ENCODE results near the gene CCDC82.
"Not testable (repeated sequence)": the region's sequence is repeated elsewhere in the genome, so short reads cannot be mapped to it uniquely, and the experiment has no call there.

The CCDC82 gene
- total RNA-seq = 45.8 to 115 (median 85.3) reads per million in 3 experiments

GRCh38 chr11:96389720-96390487 lies at the start of gene CCDC82, which contains the start of gene JRKL:
TSS of gene CCDC82 (minus strand) at chr11:96389912. CDS start at chr11:96384747, 5,165 bp downstream.
TSS of gene JRKL (plus strand) at chr11:96390013. CDS start at chr11:96390650, 637 bp downstream.
- peak; percentile 96 for DNase-seq

DNA sequence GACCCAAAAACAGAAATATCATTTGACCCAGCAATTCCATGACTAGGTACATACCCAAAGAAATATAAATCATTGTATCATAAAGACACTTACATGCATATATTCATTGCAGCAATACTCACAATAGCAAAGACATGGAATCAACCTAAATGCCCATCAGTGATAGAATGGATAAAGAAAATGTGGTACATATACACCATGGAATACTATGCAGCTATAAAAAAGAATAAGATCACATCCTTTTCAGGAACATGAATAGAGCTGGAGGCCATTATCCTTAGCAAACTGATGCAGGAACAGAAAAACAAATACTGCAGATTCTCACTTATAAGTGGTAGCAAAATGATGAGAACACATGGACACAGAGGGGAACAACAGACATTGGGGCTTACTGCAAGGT lies 42.9 kb upstream of the CCDC82 start:
- DNase-seq = not testable (repeated sequence)

DNA sequence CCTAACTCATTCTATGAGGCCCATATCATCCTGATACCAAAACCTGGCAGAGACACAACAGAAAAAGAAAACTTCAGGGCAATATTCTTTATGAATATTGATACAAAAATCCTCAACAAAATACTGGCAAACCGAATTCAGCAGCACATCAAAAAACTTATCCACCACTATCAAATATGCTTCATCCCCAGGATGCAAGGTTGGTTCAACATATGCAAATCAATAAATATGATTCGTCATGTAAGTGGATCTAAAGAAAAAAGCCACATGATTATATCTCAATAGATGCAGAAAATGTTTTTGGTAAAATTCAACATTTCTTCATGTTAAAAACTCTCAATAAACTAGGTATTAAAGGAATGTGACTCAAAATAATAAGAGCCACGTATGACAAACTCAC lies 41.0 kb upstream of the CCDC82 start:
- no peak for DNase-seq

- DNase-seq = no peak
These were observed 35.0 kb upstream of the CCDC82 start for GRCh38 chr11:96424693-96425092.

- DNase-seq = no peak
These were observed 23.7 kb upstream of the CCDC82 start for GRCh38 chr11:96413408-96413807.

- DNase-seq = no peak
These were observed 23.2 kb upstream of the CCDC82 start for GRCh38 chr11:96412761-96413381.

DNA sequence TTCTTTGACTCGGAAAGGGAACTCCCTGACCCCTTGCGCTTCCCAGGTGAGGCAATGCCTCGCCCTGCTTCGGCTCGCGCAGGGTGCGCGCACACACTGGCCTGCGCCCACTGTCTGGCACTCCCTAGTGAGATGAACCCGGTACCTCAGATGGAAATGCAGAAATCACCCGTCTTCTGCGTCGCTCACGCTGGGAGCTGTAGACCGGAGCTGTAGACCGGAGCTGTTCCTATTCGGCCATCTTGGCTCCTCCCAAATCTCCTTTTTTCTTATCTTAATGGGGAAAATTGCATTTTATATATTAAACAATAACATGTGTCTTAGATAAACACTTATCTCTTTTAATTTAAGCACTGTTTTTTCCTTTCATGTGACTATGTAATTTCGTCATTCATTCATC lies 21.7 kb upstream of the CCDC82 start:
- not testable (repeated sequence) for DNase-seq

DNA sequence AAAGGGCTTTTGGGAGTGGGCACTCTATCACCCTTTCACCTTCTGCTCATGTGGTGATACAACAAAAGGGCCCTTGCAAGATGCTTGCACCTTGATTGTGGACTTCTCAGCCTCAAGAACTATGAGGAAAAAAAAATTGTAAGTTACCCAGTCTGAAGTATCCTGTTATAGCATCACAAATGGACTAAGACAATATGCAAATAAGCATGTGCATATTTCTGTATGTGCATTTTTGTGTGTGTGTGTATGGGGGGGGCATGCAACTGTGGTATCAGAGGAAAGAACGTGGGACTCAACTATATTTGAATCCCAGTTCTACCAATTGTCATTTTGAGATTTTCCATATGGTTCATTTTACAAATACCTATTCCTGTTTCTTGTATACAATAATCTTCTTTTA lies 11.0 kb upstream of the CCDC82 start:
- DNase-seq = no peak

DNA sequence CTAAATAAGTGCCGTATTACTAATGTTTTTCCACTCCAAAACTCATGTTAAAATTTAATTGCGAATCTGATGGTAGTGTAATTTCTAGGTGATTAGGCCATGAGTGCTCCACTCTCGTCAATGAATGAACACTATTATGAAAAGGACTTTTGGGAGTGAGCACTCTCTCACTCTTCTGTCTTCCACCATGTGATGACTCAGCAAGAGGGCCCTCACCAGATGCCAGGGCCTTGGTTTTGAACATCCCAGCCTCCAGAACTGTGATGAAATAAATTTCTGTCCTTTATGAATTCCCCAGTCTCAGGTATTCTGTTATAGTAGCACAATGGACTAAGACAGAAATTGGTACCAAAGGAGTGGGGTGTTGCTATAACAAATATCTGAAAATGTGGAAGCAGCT lies 8.2 kb upstream of the CCDC82 start:
- DNase-seq = no peak

- DNase-seq = no peak
These were observed 6.9 kb upstream of the CCDC82 start for GRCh38 chr11:96396637-96397036.

DNA sequence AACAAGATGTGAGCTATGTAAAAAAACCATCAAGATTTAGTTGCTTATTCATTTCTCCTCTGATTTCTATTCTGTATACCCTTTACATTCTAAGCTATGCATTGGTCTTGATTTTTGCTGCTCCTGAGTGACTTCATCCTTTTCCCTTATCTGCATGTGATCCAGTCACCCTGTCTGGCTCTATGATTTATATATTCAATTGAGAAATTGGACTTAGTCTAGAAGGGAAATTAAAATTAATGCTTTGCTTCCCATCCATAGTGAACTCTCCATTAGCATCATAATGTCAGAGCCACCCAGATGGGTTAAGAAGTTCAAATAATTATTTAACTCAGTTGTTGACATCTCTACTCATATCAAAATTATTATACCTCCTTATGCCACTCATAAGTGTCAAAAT lies 5.1 kb upstream of the CCDC82 start:
- no peak for DNase-seq

- peak; percentile 26 for DNase-seq
These were observed 4.1 kb upstream of the CCDC82 start for GRCh38 chr11:96393753-96394348.

GRCh38 chr11:96391698-96392307 lies 2.1 kb upstream of the CCDC82 start:
- DNase-seq = no peak

GRCh38 chr11:96390488-96390792 lies 728 bp upstream of the CCDC82 start:
- DNase-seq = no peak

DNA sequence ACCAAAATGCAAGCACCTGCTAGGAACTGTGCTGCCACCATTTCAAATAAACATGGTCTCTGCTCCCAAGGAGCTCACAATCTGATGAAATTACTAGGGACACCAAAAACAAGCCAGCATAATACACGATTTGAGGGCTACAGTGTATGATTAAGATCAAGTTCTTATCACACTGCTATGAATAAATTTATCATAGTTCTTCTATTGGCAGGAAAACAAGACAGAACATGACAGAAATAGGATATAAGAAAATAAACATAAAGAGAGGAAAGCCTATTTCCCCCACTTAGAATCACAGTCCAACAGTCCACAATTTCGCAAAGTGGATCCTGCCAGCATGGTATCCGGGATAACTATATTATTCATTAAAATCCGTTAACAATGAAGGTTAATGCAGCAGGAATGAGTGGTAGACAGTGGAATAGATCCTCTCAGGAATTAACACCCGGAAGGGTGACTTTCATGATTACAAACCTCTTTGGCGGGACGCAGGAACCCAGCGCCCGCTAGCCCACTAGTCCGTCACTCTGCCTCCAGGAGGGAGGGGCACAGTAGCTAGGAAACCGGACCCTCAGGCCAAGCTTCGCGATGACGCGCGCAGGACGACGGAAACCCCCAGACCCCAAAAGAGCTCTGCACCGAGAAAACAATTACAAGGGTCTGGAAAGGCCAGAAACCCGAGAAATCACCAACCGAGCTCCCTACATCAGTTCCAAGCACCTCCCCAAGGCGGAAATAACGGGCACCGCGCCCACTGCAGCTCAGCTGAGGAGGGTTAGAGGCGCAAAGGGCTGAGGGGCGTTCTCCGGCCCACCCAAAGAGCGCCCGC lies 607 bp downstream of the CCDC82 start:
- DNase-seq = no peak

DNA sequence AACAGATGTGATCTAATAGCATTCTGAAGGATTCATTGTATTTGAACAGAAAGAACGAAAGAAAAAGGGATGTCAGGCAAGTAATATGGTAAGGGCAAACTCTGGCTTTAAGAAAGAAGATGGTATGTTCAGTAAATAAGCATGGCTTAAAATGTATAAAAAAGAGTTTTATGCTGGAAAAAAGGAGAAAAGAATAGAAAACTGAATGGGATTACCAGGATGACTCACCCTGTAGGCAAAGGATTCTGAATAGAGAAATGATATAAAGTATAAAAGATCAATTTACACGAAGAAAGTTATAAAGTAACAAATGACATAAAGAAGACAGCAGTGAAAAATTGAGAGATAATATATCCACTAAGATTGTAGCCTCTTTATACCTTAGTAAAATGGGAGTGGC lies 4.5 kb downstream of the CCDC82 start:
- DNase-seq = no peak

DNA sequence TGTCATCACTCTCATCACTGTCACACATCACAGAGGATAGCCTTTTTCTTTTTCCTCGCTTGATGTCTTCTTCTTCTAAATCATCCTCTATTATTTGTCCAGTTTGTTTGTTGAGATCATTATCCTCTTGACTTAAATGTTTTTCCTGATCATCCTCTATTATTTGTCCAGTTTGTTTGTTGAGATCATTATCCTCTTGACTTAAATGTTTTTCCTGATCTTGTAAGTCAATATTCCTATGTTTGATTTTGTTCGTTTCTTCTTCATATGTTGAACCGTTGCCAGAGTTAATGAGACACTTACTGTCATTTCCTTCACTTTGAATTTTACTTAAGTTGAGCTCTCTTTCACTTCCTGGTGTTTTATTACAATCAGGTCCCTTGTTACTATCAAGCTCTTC lies 5.6 kb downstream of the CCDC82 start:
- no peak for DNase-seq

GRCh38 chr11:96376796-96377195 lies 12.9 kb downstream of the CCDC82 start:
- DNase-seq = no peak

GRCh38 chr11:96373826-96374225 lies 15.9 kb downstream of the CCDC82 start:
- DNase-seq = no peak

- no peak for DNase-seq
These were observed 22.4 kb downstream of the CCDC82 start for GRCh38 chr11:96367342-96367741.

- DNase-seq = no peak
These were observed 23.7 kb downstream of the CCDC82 start for GRCh38 chr11:96366024-96366423.

DNA sequence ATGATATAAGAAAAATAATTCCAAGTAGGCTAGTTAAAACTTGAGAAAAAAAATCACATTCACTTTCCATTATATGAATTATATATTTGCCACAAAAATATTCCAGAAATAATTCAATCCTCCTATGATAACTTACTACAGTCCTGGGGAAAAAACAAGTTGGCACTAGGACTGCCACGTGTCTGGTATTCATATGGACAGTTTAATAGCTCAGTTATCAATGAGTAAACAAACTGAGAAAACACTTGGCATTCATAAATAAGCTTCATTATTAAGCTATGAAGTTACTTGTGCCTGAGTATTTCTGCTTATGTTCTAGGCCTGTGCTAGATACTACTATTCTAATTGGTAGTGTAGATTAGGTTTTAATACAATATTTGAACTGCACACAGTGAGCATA lies 24.2 kb downstream of the CCDC82 start:
- no peak for DNase-seq

DNA sequence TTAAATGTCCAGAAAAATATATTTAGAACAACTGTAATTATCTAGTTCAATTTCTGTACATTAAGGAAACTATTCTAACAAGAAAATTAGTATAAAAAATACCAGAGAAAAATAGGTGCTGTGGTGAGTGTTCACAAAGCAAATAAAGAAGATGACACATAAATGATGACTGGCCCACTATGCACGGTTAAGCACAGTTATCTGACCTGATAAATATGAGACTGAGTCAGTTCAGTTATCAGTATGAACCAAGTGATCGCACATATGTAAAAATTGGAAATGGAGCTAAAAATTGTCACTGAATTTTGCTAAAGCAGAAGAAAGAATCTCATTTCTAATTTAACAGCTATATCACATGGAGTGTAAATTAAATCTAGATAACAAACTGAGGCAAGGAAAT lies 27.9 kb downstream of the CCDC82 start:
- no peak for DNase-seq
